Peyer's patch (tissue), 4 donors: Measurements from ENCODE around the gene MEIOB.

Experiments
- POLR2A ChIP-seq, 2 donors: fragments of 450-650 bp; IDR thresholded peaks; one replicate each; pipeline ENCODE4 v1.5.1; 2017; ENCODE audit warnings: antibody characterized with exemption in 2 of 2, mild to moderate bottlenecking in 2 of 2, moderate library complexity in 2 of 2
- TF ChIP-seq, protein P1 (sequence below), 6 experiments: fragments of 450-650 bp in 4 of 6; fragments of 200-600 bp in 2 of 6; sonication (generic) in 1 of 6; IDR thresholded peaks; one replicate each; pipeline ENCODE4 v1.5.1; 2017 to 2019; ENCODE audit warnings: antibody characterized with exemption in 6 of 6, mild to moderate bottlenecking in 3 of 6, moderate library complexity in 1 of 6

DNA sequence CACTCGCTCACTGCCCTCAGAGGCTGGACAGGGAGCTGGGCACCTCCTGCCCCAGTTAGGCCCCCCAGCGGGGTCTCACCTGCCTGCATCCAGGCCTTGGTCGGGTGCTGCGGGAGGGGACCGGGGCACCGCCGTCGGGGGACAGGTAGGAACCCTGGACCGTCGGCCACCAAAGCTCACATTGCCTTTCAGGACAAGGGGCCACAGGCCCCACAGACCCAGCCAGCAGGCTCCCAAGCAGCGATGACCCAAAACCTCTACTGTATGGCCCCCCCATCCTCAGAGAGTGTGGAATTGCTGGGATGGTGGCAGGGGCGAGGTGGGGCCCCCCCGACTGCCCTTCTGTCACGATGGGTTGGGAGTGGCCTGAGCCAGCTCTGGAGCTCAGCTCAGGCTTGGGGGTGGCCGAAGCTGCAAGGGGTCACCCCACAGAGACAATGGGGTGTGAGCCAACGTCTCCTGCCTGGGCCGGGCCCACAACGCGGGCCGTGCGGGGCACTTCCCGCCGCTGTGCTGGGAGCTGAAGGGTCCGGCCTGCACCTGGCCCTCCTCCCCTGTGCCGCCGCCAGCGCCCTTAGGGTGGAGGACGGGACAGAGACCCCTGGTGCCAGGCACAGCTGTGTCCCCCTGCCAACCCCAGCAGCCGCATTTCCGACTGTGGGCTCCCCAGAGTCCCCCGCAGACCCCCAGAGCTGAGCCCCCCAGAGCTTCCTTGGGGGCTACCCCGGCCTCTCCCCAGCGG lies 79.0 kb downstream of the MEIOB start:
- TF ChIP-seq, protein P1, sequence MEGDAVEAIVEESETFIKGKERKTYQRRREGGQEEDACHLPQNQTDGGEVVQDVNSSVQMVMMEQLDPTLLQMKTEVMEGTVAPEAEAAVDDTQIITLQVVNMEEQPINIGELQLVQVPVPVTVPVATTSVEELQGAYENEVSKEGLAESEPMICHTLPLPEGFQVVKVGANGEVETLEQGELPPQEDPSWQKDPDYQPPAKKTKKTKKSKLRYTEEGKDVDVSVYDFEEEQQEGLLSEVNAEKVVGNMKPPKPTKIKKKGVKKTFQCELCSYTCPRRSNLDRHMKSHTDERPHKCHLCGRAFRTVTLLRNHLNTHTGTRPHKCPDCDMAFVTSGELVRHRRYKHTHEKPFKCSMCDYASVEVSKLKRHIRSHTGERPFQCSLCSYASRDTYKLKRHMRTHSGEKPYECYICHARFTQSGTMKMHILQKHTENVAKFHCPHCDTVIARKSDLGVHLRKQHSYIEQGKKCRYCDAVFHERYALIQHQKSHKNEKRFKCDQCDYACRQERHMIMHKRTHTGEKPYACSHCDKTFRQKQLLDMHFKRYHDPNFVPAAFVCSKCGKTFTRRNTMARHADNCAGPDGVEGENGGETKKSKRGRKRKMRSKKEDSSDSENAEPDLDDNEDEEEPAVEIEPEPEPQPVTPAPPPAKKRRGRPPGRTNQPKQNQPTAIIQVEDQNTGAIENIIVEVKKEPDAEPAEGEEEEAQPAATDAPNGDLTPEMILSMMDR (IDR thresholded peaks at IDR 0.05): no peak
- no peak for TF ChIP-seq POLR2A (IDR thresholded peaks at IDR 0.05)
